K562 (cell line): Measurements from ENCODE around the gene GPALPP1. TPM values are rescaled to one million over a fixed set of nuclear protein-coding genes. Genes with fewer than 3 reads are reported as not detected.

Source experiments
- ATAC-seq: fragments of 200-7000 bp; cut with Tn5 transposase; 3 replicates; pipeline ENCODE4 v1.9.1; 2020; ENCODE audit warnings: moderate library complexity
- BruUV-seq: library from RNA; stranded (reverse); fragments of 400-500 nt; replicated peaks from 2 replicates; lab custom pipeline; 2021; lab: Mats Ljungman, UMichigan
- CTCF ChIA-PET: fragments of 300-600 bp; formaldehyde crosslinking; extraction: SDS; loops from one replicate; lab custom pipeline; 2021; ENCODE audit warnings: low intra/inter-chr PET ratio; lab: Yijun Ruan, JAX
- POLR2A ChIA-PET: fragments of 300-600, 350-650 bp; sonication (Branson Sonifier 250); formaldehyde crosslinking; extraction: SDS; loops from one replicate; lab custom pipeline; 2021; ENCODE audit warnings: antibody characterized with exemption, inconsistent platforms; lab: Yijun Ruan, JAX
- DNase-seq, 4 experiments: peaks; one replicate each; pipeline versions ENCODE4 v3.0.0 to v3.0.0-alpha.2; 2011 to 2018; ENCODE audit warnings: low spot score in 3 of 4, mixed read lengths in 3 of 4; ENCODE audit errors: extremely low read depth in 1 of 4
- FAIRE-seq: peaks from 2 replicates; lab custom pipeline; 2011; peaks lifted over from hg19 to GRCh38; lab: Jason Lieb, UNC
- H2AFZ ChIP-seq: 2 replicates; pipeline ENCODE4 v1.6.0; 2011; ENCODE audit warnings: low read depth, low read length, control low read depth, inconsistent platforms
- H3K27ac ChIP-seq: fragments of 200-600 bp; 3 replicates; pipeline ENCODE4 v1.8.0; 2011; ENCODE audit warnings: low read depth, mild to moderate bottlenecking, control low read depth, inconsistent platforms, low read length, moderate library complexity, mixed read lengths; ENCODE audit errors: extremely low read depth
- H3K27me3 ChIP-seq, 2 experiments: fragments of 300-600 bp in 1 of 2; 2 replicates in 1 of 2; 3 replicates in 1 of 2; pipeline versions ENCODE4 v1.6.0 to v1.8.0; 2011; ENCODE audit warnings: inconsistent platforms in 2 of 2, low read length in 2 of 2, mild to moderate bottlenecking in 1 of 2, mixed read lengths in 1 of 2, moderate library complexity in 1 of 2; ENCODE audit not compliant: control insufficient read depth in 2 of 2, insufficient read depth in 2 of 2
- H3K36me3 ChIP-seq: fragments of 300-600 bp; 3 replicates; pipeline ENCODE4 v1.8.0; 2011; ENCODE audit warnings: mild to moderate bottlenecking, low read length, inconsistent platforms; ENCODE audit not compliant: control insufficient read depth, insufficient read depth
- H3K4me1 ChIP-seq, 2 experiments: fragments of 200-600 bp in 1 of 2; replicated peaks in 1 of 2; 2 replicates in 1 of 2; 3 replicates in 1 of 2; pipeline versions ENCODE4 v1.5.1 to v1.8.0; 2011; ENCODE audit warnings: inconsistent platforms in 2 of 2, low read length in 2 of 2, mild to moderate bottlenecking in 1 of 2, mixed read lengths in 1 of 2, moderate library complexity in 1 of 2; ENCODE audit not compliant: control insufficient read depth in 2 of 2, insufficient read depth in 2 of 2
- H3K4me2 ChIP-seq: 2 replicates; pipeline ENCODE4 v1.6.1; 2011; ENCODE audit warnings: low read length, control low read depth, inconsistent platforms, mixed read lengths; ENCODE audit not compliant: insufficient read depth
- H3K4me3 ChIP-seq: fragments of 200-600 bp; sonication (generic), shearing (Covaris generic); 2 replicates; pipeline ENCODE4 v1.5.1; 2016; ENCODE audit warnings: control low read depth, inconsistent platforms
- H3K79me2 ChIP-seq: fragments of 200-600 bp; 3 replicates; pipeline ENCODE4 v1.8.0; 2011; ENCODE audit warnings: low read length, inconsistent platforms; ENCODE audit not compliant: control insufficient read depth, insufficient read depth
- H3K9ac ChIP-seq, 2 experiments: 2 replicates each; pipeline versions ENCODE4 v1.6.0 to v1.6.1; 2011; ENCODE audit warnings: low read depth in 2 of 2, low read length in 2 of 2, control low read depth in 1 of 2, inconsistent platforms in 1 of 2, mild to moderate bottlenecking in 1 of 2, mixed read lengths in 1 of 2; ENCODE audit not compliant: insufficient read depth in 1 of 2
- H3K9me1 ChIP-seq: one replicate; pipeline ENCODE4 v1.6.0; 2011; ENCODE audit warnings: inconsistent platforms, mild to moderate bottlenecking, low read length, moderate library complexity; ENCODE audit not compliant: control insufficient read depth, insufficient read depth
- H3K9me3 ChIP-seq: replicated peaks from 2 replicates; pipeline ENCODE4 v1.5.1; 2011; ENCODE audit warnings: low read depth, low read length, inconsistent platforms; ENCODE audit not compliant: control insufficient read depth, insufficient read depth
- H4K20me1 ChIP-seq: replicated peaks from 2 replicates; pipeline ENCODE4 v1.6.1; 2011; ENCODE audit warnings: low read length, inconsistent platforms, mixed read lengths; ENCODE audit not compliant: control insufficient read depth, insufficient read depth
- BCOR ChIP-seq: fragments of 450-650 bp; IDR thresholded peaks from 2 replicates; pipeline ENCODE4 v1.6.1; 2016
- ILF3 ChIP-seq: fragments of 450-650 bp; IDR thresholded peaks from 2 replicates; pipeline ENCODE4 v1.6.1; 2018; ENCODE audit warnings: antibody characterized with exemption, mild to moderate bottlenecking, moderate library complexity, borderline replicate concordance
- SNRNP70 ChIP-seq: fragments of 200-400 bp; formaldehyde crosslinking; optimal IDR thresholded peaks from 2 replicates; pipeline ENCODE3; 2017; ENCODE audit warnings: low read depth, low read length
- ZNF311 ChIP-seq: fragments of 250-450 bp; sonication (Bioruptor Pico); IDR thresholded peaks from 2 replicates; pipeline ENCODE4 v1.4.0; 2020; ENCODE audit warnings: mild to moderate bottlenecking, moderate library complexity
- ZNF644 ChIP-seq: fragments of 200-800 bp; sonication (Bioruptor generic); IDR thresholded peaks from 2 replicates; pipeline ENCODE4 v1.6.1; 2016; ENCODE audit warnings: low read depth, missing genetic modification characterization, missing compliant biosample characterization
- WGBS: fragments of 100-300 bp; shearing (Covaris generic); methylation state at CpG from one replicate; pipeline ENCODE4 v1.1.6; 2016; ENCODE audit warnings: low coverage, mixed read lengths; ENCODE audit not compliant: insufficient coverage; ENCODE audit errors: missing lambda C conversion rate; 5-methylcytosine and 5-hydroxymethylcytosine counted together
- in situ Hi-C: fragments of 300-500 bp; cut with MboI; formaldehyde crosslinking; loops from 4 replicates; pipeline ENCODE4 v1.15.0; 2018; ENCODE audit warnings: inconsistent platforms, mixed read lengths
- intact Hi-C: fragments of 100-400 bp; cut with micrococcal nuclease; formaldehyde crosslinking; loops from 2 replicates; pipeline ENCODE4 v1.14.2; 2022
- polyA plus RNA-seq, 8 experiments: library from polyadenylated mRNA; depleted of rRNA in 4 of 8; stranded (reverse) in 5 of 8; unstranded in 3 of 8; fragments of >200 nt; fragmentation: Nextera tagmentation in 2 of 8; fragmentation: Illumina TruSeq in 1 of 8; extraction: Ambion mirVana in 2 of 8; extraction: Trizol in 1 of 8; gene quantifications; 2 replicates each; pipeline versions ENCODE4 v1.2.1 to v1.2.3, GENCODE V29; 2011 to 2014; ENCODE audit warnings: inconsistent platforms in 1 of 8, missing spikeins in 1 of 8
- total RNA-seq, 7 experiments: library from RNA; depleted of rRNA in 6 of 7; stranded (reverse); fragments of >200 nt in 6 of 7; fragmentation: Illumina TruSeq in 2 of 7; extraction: Trizol in 2 of 7; gene quantifications; 2 replicates each; pipeline versions ENCODE4 v1.2.1 to v1.2.3, GENCODE V29; 2011 to 2021; ENCODE audit warnings: low replicate concordance in 1 of 7
- TF ChIP-seq, protein P1 (sequence below): fragments of 450-650 bp; IDR thresholded peaks from 2 replicates; pipeline ENCODE4 v1.6.1; 2016
- TF ChIP-seq, protein P2 (sequence below): fragments of 250-450 bp; sonication (Bioruptor Pico); IDR thresholded peaks from 2 replicates; pipeline ENCODE4 v1.8.0; 2022; ENCODE audit warnings: moderate library complexity, mild to moderate bottlenecking, inconsistent platforms
- TF ChIP-seq, protein P3 (sequence below): fragments of 450-650 bp; IDR thresholded peaks from 2 replicates; pipeline ENCODE4 v1.6.1; 2016; ENCODE audit warnings: low read depth
- TF ChIP-seq, protein P4 (sequence below): fragments of 450-650 bp; IDR thresholded peaks from 2 replicates; pipeline ENCODE4 v1.6.1; 2016; ENCODE audit warnings: antibody characterized with exemption
- TF ChIP-seq, protein P5 (sequence below): sonication (generic); formaldehyde crosslinking; IDR thresholded peaks from 2 replicates; pipeline ENCODE4 v1.8.1; 2022; ENCODE audit warnings: missing genetic modification reagents

The GPALPP1 gene
- total and polyA plus RNA-seq, 9 of the 15 experiments (the other 6 are each of a cell fraction or from before 2014, with no cell fraction given) = 8.1 to 22.3 (median 18.5) TPM

DNA sequence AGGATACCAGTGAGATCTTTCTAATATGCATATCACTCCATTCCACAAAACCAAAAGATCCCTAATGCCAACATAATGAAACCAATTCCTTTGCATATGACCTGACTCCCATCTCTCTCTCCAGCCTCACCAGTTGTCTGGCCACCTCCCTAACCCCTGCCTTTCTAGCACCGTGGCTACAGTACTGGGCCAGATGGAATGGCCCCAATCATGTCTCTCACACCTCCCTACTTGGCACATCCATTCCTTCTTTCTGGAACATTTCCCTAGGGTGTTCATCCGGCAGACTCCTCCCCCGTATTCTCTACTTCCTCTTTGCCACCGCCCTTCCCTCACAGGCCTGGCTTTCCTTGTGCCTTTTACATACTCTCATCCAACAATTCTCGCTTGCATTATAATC lies 62.0 kb downstream of the GPALPP1 start:
- Histone ChIP-seq H3K9me1 (no peaks in the 10 kb centered on the region), H2AFZ (peak overlapping the region; percentile 69; the same call in 1 of the 2 replicates), H3K4me3 (no peak overlapping the region), H3K9ac (no peak overlapping the region), H3K79me2 (no peaks in the 10 kb centered on the region), H3K27ac (no peak overlapping the region), H4K20me1 (no peaks in the 10 kb centered on the region), H3K36me3 (no peaks in the 10 kb centered on the region), H3K4me1 (peaks cover 0 to 4% of the 10 kb centered on the region in 2 experiments; a peak in 3 of 5 replicates), H3K9me3 (no peaks in the 10 kb centered on the region), H3K4me2 (no peak overlapping the region; the same call in 1 of the 2 replicates), H3K27me3 (no peaks in the 10 kb centered on the region)
- ATAC-seq (no peak), DNase-seq (no peak), FAIRE-seq (no peak)
- WGBS = 7% methylated on average over 4 of the region's 5 CpGs
- in situ Hi-C loops (loop anchor here (10.0 kb wide), 1 partner anchor 353 kb away; no protein-coding TSS in a partner anchor), intact Hi-C loops (no loop called here)
- CTCF ChIA-PET = no interaction called here
- POLR2A ChIA-PET = no interaction called here
- no TSS peak for BruUV-seq
- TF ChIP-seq ZNF644 (tag) (no peak), ILF3 (no peak), ZNF311 (CRISPR knock-in tag) (no peak), SNRNP70 (no peak), BCOR (no peak)
- TF ChIP-seq, protein P1, sequence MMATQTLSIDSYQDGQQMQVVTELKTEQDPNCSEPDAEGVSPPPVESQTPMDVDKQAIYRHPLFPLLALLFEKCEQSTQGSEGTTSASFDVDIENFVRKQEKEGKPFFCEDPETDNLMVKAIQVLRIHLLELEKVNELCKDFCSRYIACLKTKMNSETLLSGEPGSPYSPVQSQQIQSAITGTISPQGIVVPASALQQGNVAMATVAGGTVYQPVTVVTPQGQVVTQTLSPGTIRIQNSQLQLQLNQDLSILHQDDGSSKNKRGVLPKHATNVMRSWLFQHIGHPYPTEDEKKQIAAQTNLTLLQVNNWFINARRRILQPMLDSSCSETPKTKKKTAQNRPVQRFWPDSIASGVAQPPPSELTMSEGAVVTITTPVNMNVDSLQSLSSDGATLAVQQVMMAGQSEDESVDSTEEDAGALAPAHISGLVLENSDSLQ = no peak
- TF ChIP-seq, protein P2, sequence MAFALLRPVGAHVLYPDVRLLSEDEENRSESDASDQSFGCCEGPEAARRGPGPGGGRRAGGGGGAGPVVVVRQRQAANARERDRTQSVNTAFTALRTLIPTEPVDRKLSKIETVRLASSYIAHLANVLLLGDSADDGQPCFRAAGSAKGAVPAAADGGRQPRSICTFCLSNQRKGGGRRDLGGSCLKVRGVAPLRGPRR = no peak
- TF ChIP-seq, protein P3, sequence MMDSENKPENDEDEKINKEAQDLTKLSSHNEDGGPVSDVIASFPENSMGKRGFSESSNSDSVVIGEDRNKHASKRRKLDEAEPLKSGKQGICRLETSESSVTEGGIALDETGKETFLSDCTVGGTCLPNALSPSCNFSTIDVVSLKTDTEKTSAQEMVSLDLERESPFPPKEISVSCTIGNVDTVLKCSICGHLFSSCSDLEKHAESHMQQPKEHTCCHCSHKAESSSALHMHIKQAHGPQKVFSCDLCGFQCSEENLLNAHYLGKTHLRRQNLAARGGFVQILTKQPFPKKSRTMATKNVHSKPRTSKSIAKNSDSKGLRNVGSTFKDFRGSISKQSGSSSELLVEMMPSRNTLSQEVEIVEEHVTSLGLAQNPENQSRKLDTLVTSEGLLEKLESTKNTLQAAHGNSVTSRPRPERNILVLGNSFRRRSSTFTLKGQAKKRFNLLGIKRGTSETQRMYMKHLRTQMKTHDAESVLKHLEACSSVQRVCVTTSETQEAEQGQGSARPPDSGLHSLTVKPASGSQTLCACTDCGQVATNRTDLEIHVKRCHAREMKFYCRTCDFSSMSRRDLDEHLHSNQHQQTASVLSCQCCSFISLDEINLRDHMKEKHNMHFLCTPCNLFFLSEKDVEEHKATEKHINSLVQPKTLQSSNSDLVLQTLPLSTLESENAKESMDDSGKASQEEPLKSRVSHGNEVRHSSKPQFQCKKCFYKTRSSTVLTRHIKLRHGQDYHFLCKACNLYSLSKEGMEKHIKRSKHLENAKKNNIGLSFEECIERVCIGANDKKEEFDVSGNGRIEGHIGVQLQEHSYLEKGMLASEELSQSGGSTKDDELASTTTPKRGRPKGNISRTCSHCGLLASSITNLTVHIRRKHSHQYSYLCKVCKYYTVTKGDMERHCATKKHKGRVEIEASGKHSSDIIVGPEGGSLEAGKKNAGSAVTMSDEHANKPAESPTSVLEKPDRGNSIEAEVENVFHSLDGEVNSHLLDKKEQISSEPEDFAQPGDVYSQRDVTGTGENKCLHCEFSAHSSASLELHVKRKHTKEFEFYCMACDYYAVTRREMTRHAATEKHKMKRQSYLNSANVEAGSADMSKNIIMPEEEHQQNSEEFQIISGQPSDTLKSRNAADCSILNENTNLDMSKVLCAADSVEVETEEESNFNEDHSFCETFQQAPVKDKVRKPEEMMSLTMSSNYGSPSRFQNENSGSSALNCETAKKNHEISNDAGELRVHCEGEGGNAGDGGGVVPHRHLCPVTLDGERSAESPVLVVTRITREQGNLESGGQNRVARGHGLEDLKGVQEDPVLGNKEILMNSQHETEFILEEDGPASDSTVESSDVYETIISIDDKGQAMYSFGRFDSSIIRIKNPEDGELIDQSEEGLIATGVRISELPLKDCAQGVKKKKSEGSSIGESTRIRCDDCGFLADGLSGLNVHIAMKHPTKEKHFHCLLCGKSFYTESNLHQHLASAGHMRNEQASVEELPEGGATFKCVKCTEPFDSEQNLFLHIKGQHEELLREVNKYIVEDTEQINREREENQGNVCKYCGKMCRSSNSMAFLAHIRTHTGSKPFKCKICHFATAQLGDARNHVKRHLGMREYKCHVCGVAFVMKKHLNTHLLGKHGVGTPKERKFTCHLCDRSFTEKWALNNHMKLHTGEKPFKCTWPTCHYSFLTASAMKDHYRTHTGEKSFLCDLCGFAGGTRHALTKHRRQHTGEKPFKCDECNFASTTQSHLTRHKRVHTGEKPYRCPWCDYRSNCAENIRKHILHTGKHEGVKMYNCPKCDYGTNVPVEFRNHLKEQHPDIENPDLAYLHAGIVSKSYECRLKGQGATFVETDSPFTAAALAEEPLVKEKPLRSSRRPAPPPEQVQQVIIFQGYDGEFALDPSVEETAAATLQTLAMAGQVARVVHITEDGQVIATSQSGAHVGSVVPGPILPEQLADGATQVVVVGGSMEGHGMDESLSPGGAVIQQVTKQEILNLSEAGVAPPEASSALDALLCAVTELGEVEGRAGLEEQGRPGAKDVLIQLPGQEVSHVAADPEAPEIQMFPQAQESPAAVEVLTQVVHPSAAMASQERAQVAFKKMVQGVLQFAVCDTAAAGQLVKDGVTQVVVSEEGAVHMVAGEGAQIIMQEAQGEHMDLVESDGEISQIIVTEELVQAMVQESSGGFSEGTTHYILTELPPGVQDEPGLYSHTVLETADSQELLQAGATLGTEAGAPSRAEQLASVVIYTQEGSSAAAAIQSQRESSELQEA = no peak
- TF ChIP-seq, protein P4, sequence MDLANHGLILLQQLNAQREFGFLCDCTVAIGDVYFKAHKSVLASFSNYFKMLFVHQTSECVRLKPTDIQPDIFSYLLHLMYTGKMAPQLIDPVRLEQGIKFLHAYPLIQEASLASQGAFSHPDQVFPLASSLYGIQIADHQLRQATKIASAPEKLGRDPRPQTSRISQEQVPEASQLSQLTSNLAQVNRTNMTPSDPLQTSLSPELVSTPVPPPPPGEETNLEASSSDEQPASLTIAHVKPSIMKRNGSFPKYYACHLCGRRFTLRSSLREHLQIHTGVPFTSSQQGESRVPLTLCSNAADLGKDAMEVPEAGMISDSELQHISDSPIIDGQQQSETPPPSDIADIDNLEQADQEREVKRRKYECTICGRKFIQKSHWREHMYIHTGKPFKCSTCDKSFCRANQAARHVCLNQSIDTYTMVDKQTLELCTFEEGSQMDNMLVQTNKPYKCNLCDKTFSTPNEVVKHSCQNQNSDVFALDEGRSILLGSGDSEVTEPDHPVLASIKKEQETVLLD = no peak
- TF ChIP-seq, protein P5, sequence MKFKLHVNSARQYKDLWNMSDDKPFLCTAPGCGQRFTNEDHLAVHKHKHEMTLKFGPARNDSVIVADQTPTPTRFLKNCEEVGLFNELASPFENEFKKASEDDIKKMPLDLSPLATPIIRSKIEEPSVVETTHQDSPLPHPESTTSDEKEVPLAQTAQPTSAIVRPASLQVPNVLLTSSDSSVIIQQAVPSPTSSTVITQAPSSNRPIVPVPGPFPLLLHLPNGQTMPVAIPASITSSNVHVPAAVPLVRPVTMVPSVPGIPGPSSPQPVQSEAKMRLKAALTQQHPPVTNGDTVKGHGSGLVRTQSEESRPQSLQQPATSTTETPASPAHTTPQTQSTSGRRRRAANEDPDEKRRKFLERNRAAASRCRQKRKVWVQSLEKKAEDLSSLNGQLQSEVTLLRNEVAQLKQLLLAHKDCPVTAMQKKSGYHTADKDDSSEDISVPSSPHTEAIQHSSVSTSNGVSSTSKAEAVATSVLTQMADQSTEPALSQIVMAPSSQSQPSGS (CRISPR knock-in tag) = no peak
